GM23248 (cell line): ENCODE measurements around the gene BLCAP.

Experiments
- EZH2 ChIP-seq: fragments of 200-600 bp; sonication (generic); IDR thresholded peaks from 2 replicates; pipeline ENCODE4 v1.6.1; 2018; ENCODE audit warnings: antibody characterized with exemption, mild to moderate bottlenecking; ENCODE audit not compliant: insufficient read depth, poor library complexity, severe bottlenecking
- EZH2phosphoT487 ChIP-seq: fragments of 200-600 bp; sonication (generic); IDR thresholded peaks from 2 replicates; pipeline ENCODE4 v1.6.1; 2018; ENCODE audit warnings: antibody characterized with exemption, moderate library complexity, mild to moderate bottlenecking, low read depth; ENCODE audit not compliant: insufficient read depth

GRCh38 chr20:37564016-37564387 is 36.3 kb upstream of the BLCAP start:
- TF ChIP-seq EZH2 (no peak), EZH2phosphoT487 (no peak)
